Measurements from ENCODE around the gene LMOD1. TPM values are rescaled to one million over a fixed set of nuclear protein-coding genes. Genes with fewer than 3 reads are reported as not detected.
"Not testable (repeated sequence)": the region's sequence is repeated elsewhere in the genome, so short reads cannot be mapped to it uniquely, and the experiment has no call there.

LMOD1 gene
- total RNA-seq, 4 donors from 2014 or later: 86.9 to 165 (median 107) TPM

GRCh38 chr1:201906336-201906735 lies 40.0 kb downstream of the LMOD1 start:
- Histone ChIP-seq H3K4me3 (no peak overlapping the region), H3K36me3 (no peaks in the 10 kb centered on the region), H3K27ac (peak overlapping the region; percentile 35 to 88 (median 64)), H3K27me3 (no peaks in the 10 kb centered on the region), H3K9me3 (no peaks in the 10 kb centered on the region), H3K4me1 (peaks cover 0 to 64% (median 36%) of the 10 kb centered on the region in 4 donors)
- DNase-seq (ENCODE audit: low spot score in 2 of 2): no peak
- WGBS, 2 donors: 62 to 63% methylated on average over 3 of the region's 3 CpGs
- TF ChIP-seq EP300 (IDR thresholded peaks at IDR 0.05) (no peak), POLR2A (IDR thresholded peaks at IDR 0.05) (no peak)
- TF ChIP-seq, protein P1, sequence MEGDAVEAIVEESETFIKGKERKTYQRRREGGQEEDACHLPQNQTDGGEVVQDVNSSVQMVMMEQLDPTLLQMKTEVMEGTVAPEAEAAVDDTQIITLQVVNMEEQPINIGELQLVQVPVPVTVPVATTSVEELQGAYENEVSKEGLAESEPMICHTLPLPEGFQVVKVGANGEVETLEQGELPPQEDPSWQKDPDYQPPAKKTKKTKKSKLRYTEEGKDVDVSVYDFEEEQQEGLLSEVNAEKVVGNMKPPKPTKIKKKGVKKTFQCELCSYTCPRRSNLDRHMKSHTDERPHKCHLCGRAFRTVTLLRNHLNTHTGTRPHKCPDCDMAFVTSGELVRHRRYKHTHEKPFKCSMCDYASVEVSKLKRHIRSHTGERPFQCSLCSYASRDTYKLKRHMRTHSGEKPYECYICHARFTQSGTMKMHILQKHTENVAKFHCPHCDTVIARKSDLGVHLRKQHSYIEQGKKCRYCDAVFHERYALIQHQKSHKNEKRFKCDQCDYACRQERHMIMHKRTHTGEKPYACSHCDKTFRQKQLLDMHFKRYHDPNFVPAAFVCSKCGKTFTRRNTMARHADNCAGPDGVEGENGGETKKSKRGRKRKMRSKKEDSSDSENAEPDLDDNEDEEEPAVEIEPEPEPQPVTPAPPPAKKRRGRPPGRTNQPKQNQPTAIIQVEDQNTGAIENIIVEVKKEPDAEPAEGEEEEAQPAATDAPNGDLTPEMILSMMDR (IDR thresholded peaks at IDR 0.05): no peak

GRCh38 chr1:201905234-201905890 lies 41.0 kb downstream of the LMOD1 start:
- Histone ChIP-seq H3K27me3 (no peaks in the 10 kb centered on the region), H3K27ac (peak overlapping the region; percentile 49 to 88 (median 74)), H3K4me3 (no peak overlapping the region), H3K36me3 (no peaks in the 10 kb centered on the region), H3K4me1 (peaks cover 0 to 72% (median 36%) of the 10 kb centered on the region in 4 donors), H3K9me3 (no peaks in the 10 kb centered on the region)
- DNase-seq (ENCODE audit: low spot score in 2 of 2): no peak
- TF ChIP-seq, protein P1 (IDR thresholded peaks at IDR 0.05): no peak
- TF ChIP-seq EP300 (IDR thresholded peaks at IDR 0.05) (no peak), POLR2A (IDR thresholded peaks at IDR 0.05) (no peak)
- WGBS, 2 donors: 63 to 73% methylated on average over 6 of the region's 6 CpGs

GRCh38 chr1:201904579-201904978 lies 41.8 kb downstream of the LMOD1 start:
- Histone ChIP-seq H3K27ac (peak overlapping the region; percentile 49 to 88 (median 74)), H3K9me3 (no peaks in the 10 kb centered on the region), H3K4me1 (peaks cover 0 to 80% (median 36%) of the 10 kb centered on the region in 4 donors), H3K27me3 (no peaks in the 10 kb centered on the region), H3K36me3 (peaks cover 0 to 6% (median 0%) of the 10 kb centered on the region in 3 donors), H3K4me3 (no peak overlapping the region)
- WGBS, 2 donors: 15 to 23% methylated on average over 6 of the region's 6 CpGs
- TF ChIP-seq EP300 (IDR thresholded peaks at IDR 0.05) (peak in 1 of 2 donors; percentile 49), POLR2A (IDR thresholded peaks at IDR 0.05) (peak in 1 of 2 donors; percentile 22)
- TF ChIP-seq, protein P1 (IDR thresholded peaks at IDR 0.05): no peak
- DNase-seq (ENCODE audit: low spot score in 2 of 2): peak in 1 of 2 donors; percentile 47

- 53 to 54% methylated on average over 4 to 5 of the region's 5 CpGs for WGBS, 2 donors
- no peaks in the 10 kb centered on the region for H3K27me3 ChIP-seq
- peaks cover 0 to 90% (median 36%) of the 10 kb centered on the region in 4 donors for H3K4me1 ChIP-seq
- H3K36me3 ChIP-seq: peaks cover 0 to 20% (median 0%) of the 10 kb centered on the region in 3 donors
- DNase-seq (ENCODE audit: low spot score in 2 of 2): peak; percentile 60 to 76
- peak overlapping the region; percentile 49 to 88 (median 74) for H3K27ac ChIP-seq
- no peaks in the 10 kb centered on the region for H3K9me3 ChIP-seq
- H3K4me3 ChIP-seq: no peak overlapping the region
- TF ChIP-seq EP300 (IDR thresholded peaks at IDR 0.05): peak in 1 of 2 donors; percentile 76
- no peak for TF ChIP-seq POLR2A (IDR thresholded peaks at IDR 0.05)
Measured at GRCh38 chr1:201903135-201903534, 43.2 kb downstream of the LMOD1 start.

DNA sequence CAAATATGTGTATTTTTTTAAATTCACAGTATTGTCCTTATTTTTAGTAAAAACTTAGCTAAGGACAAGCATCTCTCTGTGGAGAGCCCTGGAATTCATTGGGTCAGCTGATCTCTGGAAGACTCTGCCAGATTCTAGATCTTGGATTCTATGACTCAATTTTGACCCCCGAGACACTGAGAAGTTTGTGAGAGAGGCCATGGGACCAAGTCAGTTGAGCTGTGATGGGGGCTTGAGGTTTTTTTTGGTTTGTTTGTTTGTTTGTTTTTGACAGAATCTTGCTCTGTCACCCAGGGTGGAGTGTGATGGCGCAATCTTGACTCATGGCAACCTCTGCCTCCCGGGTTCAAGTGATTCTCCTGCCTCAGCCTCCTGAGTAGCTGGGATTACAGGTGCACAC lies 44.1 kb downstream of the LMOD1 start:
- TF ChIP-seq, protein P1 (IDR thresholded peaks at IDR 0.05): no peak
- no peak for TF ChIP-seq POLR2A (IDR thresholded peaks at IDR 0.05)
- peak in 1 of 2 donors; percentile 71 for TF ChIP-seq EP300 (IDR thresholded peaks at IDR 0.05)
- peaks cover 0 to 83% (median 36%) of the 10 kb centered on the region in 4 donors for H3K4me1 ChIP-seq
- H3K27me3 ChIP-seq: no peaks in the 10 kb centered on the region
- WGBS, 2 donors: 38 to 45% methylated on average over 3 of the region's 3 CpGs
- no peaks in the 10 kb centered on the region for H3K9me3 ChIP-seq
- H3K36me3 ChIP-seq: peaks cover 0 to 29% (median 0%) of the 10 kb centered on the region in 3 donors
- peak in 1 of 2 donors; percentile 53 for DNase-seq (ENCODE audit: low spot score in 2 of 2)
- H3K27ac ChIP-seq: peak overlapping the region; percentile 49 to 88 (median 74)
- H3K4me3 ChIP-seq: no peak overlapping the region

DNA sequence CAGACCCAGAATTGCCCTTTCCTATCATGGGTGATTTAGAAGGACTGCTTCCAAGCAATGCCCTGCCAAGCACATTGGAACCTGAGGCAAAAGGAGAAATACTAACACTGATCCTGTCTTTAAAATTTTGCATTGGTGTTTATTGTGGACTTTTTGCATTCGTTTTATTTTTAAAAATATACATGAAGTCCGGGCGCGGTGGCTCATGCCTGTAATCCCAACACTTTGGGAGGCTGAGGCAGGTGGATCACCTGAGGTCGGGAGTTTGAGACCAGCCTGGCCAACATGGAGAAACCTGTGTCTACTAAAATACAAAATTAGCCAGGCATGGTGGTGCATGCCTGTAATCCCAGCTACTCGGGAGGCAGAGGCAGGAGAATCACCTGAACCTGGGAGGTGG lies 45.3 kb downstream of the LMOD1 start:
- H3K9me3 ChIP-seq; H3K4me3 ChIP-seq; DNase-seq (ENCODE audit: low spot score in 2 of 2); H3K27me3 ChIP-seq: not testable (repeated sequence)
- Histone ChIP-seq H3K36me3 (peaks cover 0 to 36% (median 0%) of the 10 kb centered on the region in 3 donors), H3K27ac (peak overlapping the region in 2 of 4 donors; percentile 68 to 82), H3K4me1 (peaks cover 0 to 83% (median 31%) of the 10 kb centered on the region in 4 donors)
- WGBS, 2 donors: 89 to 91% methylated on average over 6 of the region's 6 CpGs
